ENCODE results near the gene RNF115. TPM values are rescaled to one million over a fixed set of nuclear protein-coding genes. Genes with fewer than 3 reads are reported as not detected.

The RNF115 gene
- polyA plus RNA-seq (ENCODE audit: insufficient read depth in 1 of 5, insufficient read length in 5 of 5, low replicate concordance in 1 of 5) = 10 to 100 TPM; 13.8 to 19.9 (median 18.1) TPM
- long read RNA-seq, donor 1, full-length matches to known transcripts = 6 of 6 reads
- long read RNA-seq, donor 1, partial matches to known transcripts = 0 of 6 reads
- long read RNA-seq, donor 1, other reads (novel, unspliced or antisense) = 0 of 6 reads
- long read RNA-seq, donor 2, full-length matches to known transcripts = 2 of 2 reads
- long read RNA-seq, donor 2, partial matches to known transcripts = 0 of 2 reads
- long read RNA-seq, donor 2, other reads (novel, unspliced or antisense) = 0 of 2 reads
- long read RNA-seq, donor 3, full-length matches to known transcripts = 7 of 7 reads
- long read RNA-seq, donor 3, partial matches to known transcripts = 0 of 7 reads
- long read RNA-seq, donor 3, other reads (novel, unspliced or antisense) = 0 of 7 reads
- long read RNA-seq, donor 4, full-length matches to known transcripts = 7 of 7 reads
- long read RNA-seq, donor 4, partial matches to known transcripts = 0 of 7 reads
- long read RNA-seq, donor 4, other reads (novel, unspliced or antisense) = 0 of 7 reads
- long read RNA-seq, donor 5, full-length matches to known transcripts = 12 of 47 reads
- long read RNA-seq, donor 5, partial matches to known transcripts = 28 of 47 reads
- long read RNA-seq, donor 5, other reads (novel, unspliced or antisense) = 7 of 47 reads
- long read RNA-seq, donor 6, full-length matches to known transcripts = 11 of 11 reads
- long read RNA-seq, donor 6, partial matches to known transcripts = 0 of 11 reads
- long read RNA-seq, donor 6, other reads (novel, unspliced or antisense) = 0 of 11 reads
- long read RNA-seq, donor 7, full-length matches to known transcripts = 3 of 21 reads
- long read RNA-seq, donor 7, partial matches to known transcripts = 5 of 21 reads
- long read RNA-seq, donor 7, other reads (novel, unspliced or antisense) = 13 of 21 reads
- long read RNA-seq, donor 8, full-length matches to known transcripts = 2 of 2 reads
- long read RNA-seq, donor 8, partial matches to known transcripts = 0 of 2 reads
- long read RNA-seq, donor 8, other reads (novel, unspliced or antisense) = 0 of 2 reads

- DNase-seq = peak; percentile 86 to 88
Observed at GRCh38 chr1:145823565-145824498, at the start of gene RNF115, which contains the start of gene POLR3C. RNF115 (minus strand) TSS chr1:145824095; CDS start chr1:145823873, 222 bp downstream. POLR3C (plus strand) TSS chr1:145824200; CDS start chr1:145825777, 1,577 bp downstream.

- peak; percentile 60 to 68 for DNase-seq
Observed at GRCh38 chr1:145871994-145872924, 48.4 kb upstream of the RNF115 start.

- DNase-seq = no peak
Observed at GRCh38 chr1:145868232-145868631, 44.3 kb upstream of the RNF115 start.

- no peak for DNase-seq
Observed at GRCh38 chr1:145863282-145864018, 39.6 kb upstream of the RNF115 start.

- peak; percentile 90 for DNase-seq
Observed at GRCh38 chr1:145859491-145860023, 35.7 kb upstream of the RNF115 start.

GRCh38 chr1:145858901-145859490 lies 35.1 kb upstream of the RNF115 start, which contains the start of gene PIAS3:
PIAS3 (minus strand) TSS chr1:145859081; CDS start chr1:145858990, 91 bp downstream.
- peak; percentile 95 to 97 for DNase-seq

GRCh38 chr1:145858238-145858900 lies 34.5 kb upstream of the RNF115 start:
- no peak for DNase-seq

GRCh38 chr1:145857170-145857569 lies 33.3 kb upstream of the RNF115 start:
- no peak for DNase-seq

- no peak for DNase-seq
Observed at GRCh38 chr1:145855426-145855948, 31.6 kb upstream of the RNF115 start.

GRCh38 chr1:145849356-145850160 lies 25.7 kb upstream of the RNF115 start:
- no peak for DNase-seq

GRCh38 chr1:145847827-145848226 lies 23.9 kb upstream of the RNF115 start:
- no peak for DNase-seq

- DNase-seq = peak in 1 of 2 donors; percentile 41
Observed at GRCh38 chr1:145846201-145846612, 22.3 kb upstream of the RNF115 start.

- DNase-seq = peak; percentile 80 to 81
Observed at GRCh38 chr1:145845514-145846161, 21.7 kb upstream of the RNF115 start, which contains the start of gene NUDT17. NUDT17 (plus strand) TSS chr1:145845630; CDS start chr1:145845641, 11 bp downstream.

- DNase-seq = no peak
Observed at GRCh38 chr1:145845144-145845513, 21.2 kb upstream of the RNF115 start.

- DNase-seq = no peak
Observed at GRCh38 chr1:145843031-145843430, 19.1 kb upstream of the RNF115 start.

GRCh38 chr1:145837656-145838055 lies 13.8 kb upstream of the RNF115 start:
- DNase-seq = no peak

All from right lung (tissue), 10 donors.